Stimulated activated effector memory CD8-positive, alpha-beta T cell treated with anti-CD3 and anti-CD28 coated beads, Interleukin-12 subunit alpha, Interleukin-12 subunit beta, amount 100 ng/mL, for 72 hours (primary cell): ENCODE results near the gene TBCC.

Experiments
- ATAC-seq: fragments of 150-1000 bp; cut with Tn5 transposase; 2 replicates; pipeline ENCODE4 v1.10.0; 2021
- DNase-seq, 2 donors: peaks; one replicate each; pipeline ENCODE4 v3.0.0; 2021 to 2022; ENCODE audit warnings: low spot score in 2 of 2
- H3K27ac Mint-ChIP-seq: one replicate; pipeline ENCODE4 v1.8.0; 2022; ENCODE audit warnings: mild to moderate bottlenecking, mixed read lengths
- H3K36me3 Mint-ChIP-seq: one replicate; pipeline ENCODE4 v1.8.0; 2022; ENCODE audit warnings: mild to moderate bottlenecking, mixed read lengths
- H3K4me1 Mint-ChIP-seq: one replicate; pipeline ENCODE4 v1.8.0; 2022; ENCODE audit warnings: mixed read lengths
- H3K4me3 Mint-ChIP-seq: one replicate; pipeline ENCODE4 v1.8.0; 2022; ENCODE audit warnings: mild to moderate bottlenecking, mixed read lengths
- H3K9me3 Mint-ChIP-seq: one replicate; pipeline ENCODE4 v1.8.0; 2022; ENCODE audit warnings: mixed read lengths

Gene TBCC, protein sequence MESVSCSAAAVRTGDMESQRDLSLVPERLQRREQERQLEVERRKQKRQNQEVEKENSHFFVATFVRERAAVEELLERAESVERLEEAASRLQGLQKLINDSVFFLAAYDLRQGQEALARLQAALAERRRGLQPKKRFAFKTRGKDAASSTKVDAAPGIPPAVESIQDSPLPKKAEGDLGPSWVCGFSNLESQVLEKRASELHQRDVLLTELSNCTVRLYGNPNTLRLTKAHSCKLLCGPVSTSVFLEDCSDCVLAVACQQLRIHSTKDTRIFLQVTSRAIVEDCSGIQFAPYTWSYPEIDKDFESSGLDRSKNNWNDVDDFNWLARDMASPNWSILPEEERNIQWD

DNA sequence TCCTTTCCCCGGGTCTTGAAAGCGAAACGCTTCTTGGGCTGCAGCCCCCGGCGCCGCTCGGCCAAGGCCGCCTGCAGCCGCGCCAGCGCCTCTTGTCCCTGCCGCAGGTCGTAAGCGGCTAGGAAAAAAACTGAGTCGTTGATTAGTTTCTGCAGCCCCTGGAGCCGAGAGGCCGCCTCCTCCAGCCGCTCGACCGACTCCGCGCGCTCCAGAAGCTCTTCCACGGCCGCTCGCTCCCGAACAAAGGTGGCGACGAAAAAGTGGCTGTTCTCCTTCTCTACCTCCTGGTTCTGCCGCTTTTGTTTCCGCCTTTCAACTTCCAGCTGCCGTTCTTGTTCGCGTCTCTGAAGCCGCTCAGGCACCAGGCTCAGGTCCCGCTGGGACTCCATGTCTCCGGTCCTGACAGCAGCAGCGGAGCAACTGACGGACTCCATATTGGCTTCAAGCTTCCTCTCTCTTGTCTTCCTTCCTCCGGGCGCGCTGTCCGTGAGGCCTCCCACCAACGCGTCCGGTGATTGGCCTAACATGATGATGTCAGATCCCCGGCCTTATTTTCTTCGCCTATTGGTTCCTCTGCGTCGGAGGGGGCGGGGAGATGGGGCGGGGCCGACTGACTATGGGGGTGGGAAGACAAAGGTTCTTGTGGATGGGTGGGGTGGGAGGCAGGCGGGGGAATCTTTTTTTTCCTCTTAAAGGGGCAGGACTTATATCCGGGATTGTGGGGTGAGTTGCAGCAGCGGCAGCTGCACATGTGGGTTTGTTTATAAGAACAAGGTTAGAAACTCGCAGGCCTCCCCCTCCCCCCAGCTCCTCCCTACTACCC, at the start of gene TBCC:
TBCC (minus strand) TSS at position 464 of the 823 bp plus-strand sequence; CDS start at position 434, 30 bp downstream.
- Mint-ChIP-seq H3K27ac (peak within 1 kb of the TSS; percentile 97), H3K36me3 (peaks cover 24% of the 10 kb centered on the region), H3K4me1 (peaks cover 26% of the 10 kb centered on the region), H3K9me3 (no peaks in the 10 kb centered on the region), H3K4me3 (peak within 1 kb of the TSS; percentile 91)
- DNase-seq (peak; percentile 72 to 91), ATAC-seq (peak; percentile 86)

DNA sequence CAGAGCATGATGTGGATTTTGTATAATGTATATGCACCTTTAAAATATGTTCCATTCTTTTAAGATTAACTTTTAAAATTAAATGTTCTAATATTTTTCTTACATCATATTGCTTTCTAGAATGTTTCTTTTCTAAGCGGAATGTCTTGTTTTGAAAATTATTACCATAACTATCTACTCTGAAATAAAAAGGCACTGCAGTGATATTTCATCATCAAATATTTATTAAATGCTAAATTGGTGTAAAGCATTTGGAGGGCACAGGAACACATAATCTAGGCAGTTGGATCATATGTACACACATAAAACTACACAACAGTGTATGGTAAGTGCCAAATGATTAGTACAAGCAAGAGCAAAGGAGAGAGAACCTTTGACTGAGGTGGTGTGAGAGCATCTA, 49.7 kb upstream of the TBCC start:
- Mint-ChIP-seq H3K4me1 (peaks cover 14% of the 10 kb centered on the region), H3K4me3 (no peak overlapping the region), H3K36me3 (peaks cover 15% of the 10 kb centered on the region), H3K27ac (peak overlapping the region; percentile 4), H3K9me3 (no peaks in the 10 kb centered on the region)
- ATAC-seq: no peak
- DNase-seq: no peak

DNA sequence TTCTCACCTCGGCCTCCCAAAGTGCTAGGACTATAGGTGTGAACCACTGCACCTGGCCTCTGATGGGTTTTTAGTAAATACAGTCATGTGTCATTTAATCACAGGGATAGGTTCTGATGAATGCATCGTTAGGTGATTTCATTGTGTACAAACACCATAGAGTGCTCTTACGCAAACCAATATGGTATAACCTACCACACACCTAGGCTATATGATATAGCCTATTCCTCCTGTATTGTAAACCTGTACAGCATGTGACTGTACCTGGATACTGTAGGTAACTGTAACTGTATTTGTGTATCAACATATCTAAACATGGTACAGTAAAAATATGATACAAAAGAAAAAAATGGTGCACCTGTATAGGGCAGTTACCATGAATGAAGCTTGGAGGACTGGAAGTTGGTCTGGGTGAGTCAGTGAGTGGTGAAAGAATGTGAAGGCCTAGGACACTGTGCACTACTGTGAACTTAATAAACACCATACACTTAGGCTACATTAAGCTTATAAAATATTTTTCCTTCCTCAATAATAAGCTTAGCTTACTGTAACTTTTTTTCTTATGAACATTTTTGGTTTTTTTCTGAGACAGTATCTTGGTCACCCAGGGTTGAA, 45.9 kb upstream of the TBCC start:
- peaks cover 24% of the 10 kb centered on the region for H3K36me3 Mint-ChIP-seq
- no peak overlapping the region for H3K27ac Mint-ChIP-seq
- DNase-seq (no peak), ATAC-seq (peak; percentile 61)
- H3K9me3 Mint-ChIP-seq: no peaks in the 10 kb centered on the region
- no peak overlapping the region for H3K4me3 Mint-ChIP-seq
- peaks cover 36% of the 10 kb centered on the region for H3K4me1 Mint-ChIP-seq

DNA sequence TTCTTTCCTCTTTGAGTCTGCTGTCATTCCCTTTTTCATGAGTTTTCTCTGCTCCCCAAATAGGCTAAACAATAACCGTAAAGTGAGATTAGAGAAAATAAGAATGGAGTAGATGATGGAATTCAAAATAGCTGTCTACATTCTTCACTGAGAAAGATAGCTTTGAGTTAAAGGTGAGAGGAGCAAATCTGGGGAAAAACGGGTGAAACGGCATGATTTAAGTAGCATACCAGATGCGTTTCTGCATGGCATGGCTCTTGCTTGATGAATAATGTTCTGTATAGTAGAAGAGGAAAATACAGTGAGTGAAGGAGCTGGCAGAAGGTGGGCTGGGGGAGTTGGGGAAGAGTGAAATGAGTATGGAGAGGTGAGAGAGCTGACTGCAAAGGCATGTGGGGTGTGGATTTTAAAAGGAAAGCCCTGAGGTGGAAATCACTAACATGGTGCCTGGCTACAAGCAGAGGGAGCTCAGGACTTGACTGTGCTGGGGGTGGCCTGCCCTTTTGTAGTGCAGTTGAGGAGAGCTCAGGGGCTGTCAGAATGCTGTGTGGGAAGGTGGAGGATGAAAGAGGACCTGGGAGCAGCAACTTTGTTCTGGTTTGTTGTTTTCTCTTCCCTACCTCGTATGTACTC, 44.8 kb upstream of the TBCC start:
- peak overlapping the region; percentile 1 for H3K4me3 Mint-ChIP-seq
- peaks cover 26% of the 10 kb centered on the region for H3K4me1 Mint-ChIP-seq
- DNase-seq (no peak), ATAC-seq (peak; percentile 54)
- H3K27ac Mint-ChIP-seq: peak overlapping the region; percentile 73
- peaks cover 24% of the 10 kb centered on the region for H3K36me3 Mint-ChIP-seq
- no peaks in the 10 kb centered on the region for H3K9me3 Mint-ChIP-seq

DNA sequence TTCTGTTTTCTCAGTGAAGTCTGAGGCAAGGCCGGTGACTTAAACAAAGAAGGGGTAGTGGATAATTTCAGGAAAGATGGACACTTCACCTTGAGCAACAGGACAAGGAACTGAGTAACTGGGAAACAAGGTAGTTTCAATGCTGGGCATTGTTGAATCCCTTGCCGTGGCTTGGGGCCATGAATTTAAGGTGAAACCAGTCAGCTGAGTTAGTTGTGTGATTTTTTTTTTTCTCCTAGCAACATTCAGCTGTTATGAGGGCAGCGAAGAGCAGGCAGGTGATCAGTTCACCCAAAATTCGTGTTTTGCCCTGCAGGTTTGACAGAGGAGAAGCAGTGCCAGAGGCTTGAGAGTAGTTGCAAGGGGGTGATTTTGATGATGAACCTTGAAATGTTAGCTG, 42.8 kb upstream of the TBCC start:
- H3K4me1 Mint-ChIP-seq: peaks cover 26% of the 10 kb centered on the region
- ATAC-seq: no peak
- peak overlapping the region; percentile 20 for H3K4me3 Mint-ChIP-seq
- H3K36me3 Mint-ChIP-seq: peaks cover 31% of the 10 kb centered on the region
- DNase-seq: no peak
- H3K9me3 Mint-ChIP-seq: no peaks in the 10 kb centered on the region
- H3K27ac Mint-ChIP-seq: peak overlapping the region; percentile 38

DNA sequence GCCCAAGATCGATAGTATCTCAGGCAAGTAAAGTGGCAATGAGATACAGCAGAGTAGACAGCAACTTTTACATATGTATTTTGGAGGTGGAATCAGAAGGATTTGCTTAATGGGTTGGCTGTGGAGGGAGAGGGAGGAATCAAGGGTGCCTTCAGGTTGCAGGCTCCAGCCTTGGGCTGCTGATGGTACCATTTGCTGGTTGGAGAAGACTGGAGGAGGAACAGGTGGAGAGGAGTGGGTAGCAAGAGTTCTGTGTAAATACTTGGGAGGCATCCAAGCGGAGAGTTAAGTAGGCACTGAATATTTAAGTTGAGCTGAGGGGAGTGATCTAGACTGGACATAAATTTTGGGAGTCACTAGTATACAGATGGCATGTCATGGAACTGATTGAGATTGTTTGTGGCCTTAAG, 41.2 kb upstream of the TBCC start:
- H3K4me3 Mint-ChIP-seq: no peak overlapping the region
- ATAC-seq (no peak), DNase-seq (no peak)
- H3K9me3 Mint-ChIP-seq: no peaks in the 10 kb centered on the region
- H3K36me3 Mint-ChIP-seq: peaks cover 42% of the 10 kb centered on the region
- H3K27ac Mint-ChIP-seq: no peak overlapping the region
- peaks cover 26% of the 10 kb centered on the region for H3K4me1 Mint-ChIP-seq

DNA sequence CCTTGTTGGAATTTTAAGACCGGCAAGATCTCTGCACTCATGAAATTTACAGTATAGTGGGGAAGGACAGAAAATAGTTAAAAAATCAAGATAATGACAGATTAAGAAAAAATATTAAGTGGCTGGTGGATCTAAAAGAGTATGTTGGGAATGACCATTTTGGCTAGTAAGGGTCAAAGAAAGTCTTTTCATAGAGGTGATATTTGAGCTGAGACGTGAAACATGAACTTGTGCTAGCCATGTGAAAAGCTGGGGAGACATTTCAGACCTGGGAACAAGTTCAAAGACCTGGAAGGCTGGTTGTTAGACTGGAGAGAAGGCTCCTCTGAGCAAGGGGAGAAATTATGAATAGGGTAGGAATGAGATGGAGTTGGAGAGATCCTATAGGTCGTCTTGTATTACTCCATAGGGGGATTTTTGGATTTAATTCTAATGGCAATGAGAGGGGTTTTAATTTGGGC, 40.7 kb upstream of the TBCC start:
- H3K27ac Mint-ChIP-seq: no peak overlapping the region
- no peak for ATAC-seq
- no peak for DNase-seq
- H3K36me3 Mint-ChIP-seq: peaks cover 47% of the 10 kb centered on the region
- peaks cover 26% of the 10 kb centered on the region for H3K4me1 Mint-ChIP-seq
- H3K9me3 Mint-ChIP-seq: no peaks in the 10 kb centered on the region
- no peak overlapping the region for H3K4me3 Mint-ChIP-seq

DNA sequence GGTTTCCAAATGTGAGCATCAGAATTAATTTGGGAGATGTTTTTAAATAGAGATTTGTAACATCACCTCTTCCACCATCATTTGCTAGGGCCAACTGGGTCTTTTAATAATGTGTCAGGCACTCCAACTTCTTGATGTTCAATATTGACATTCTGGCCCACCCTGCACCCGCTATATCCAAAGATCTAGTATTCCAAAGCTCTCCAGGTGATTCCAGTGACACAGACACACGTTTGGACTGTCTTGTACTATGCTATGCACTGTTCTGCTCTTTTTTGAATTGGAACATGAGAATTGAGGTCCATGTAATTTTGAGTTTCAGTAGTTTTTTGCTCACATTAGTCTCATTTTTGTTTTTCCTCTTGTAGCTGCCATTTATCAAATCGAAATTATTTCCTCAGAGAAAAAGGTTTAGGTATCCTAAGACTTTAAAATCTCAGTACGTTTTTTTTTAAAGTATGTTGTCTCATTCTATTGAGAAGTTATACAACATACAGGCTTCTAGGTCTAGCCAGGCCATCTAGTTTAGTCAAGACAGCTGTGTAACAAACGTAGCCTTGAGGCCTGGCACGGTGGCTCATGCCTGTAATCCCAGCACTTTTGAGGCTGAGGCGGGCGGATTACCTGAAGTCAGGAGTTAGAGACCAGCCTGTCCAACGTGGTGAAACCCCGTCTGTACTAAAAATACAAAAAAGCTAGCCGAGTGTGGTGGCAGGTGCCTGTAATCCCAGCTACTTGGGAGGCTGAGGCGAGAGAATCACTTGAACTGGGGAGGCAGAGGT, 39.0 kb upstream of the TBCC start:
- Mint-ChIP-seq H3K9me3 (no peaks in the 10 kb centered on the region), H3K4me1 (peaks cover 22% of the 10 kb centered on the region), H3K27ac (no peak overlapping the region), H3K36me3 (peaks cover 48% of the 10 kb centered on the region), H3K4me3 (no peak overlapping the region)
- no peak for ATAC-seq
- DNase-seq: no peak

DNA sequence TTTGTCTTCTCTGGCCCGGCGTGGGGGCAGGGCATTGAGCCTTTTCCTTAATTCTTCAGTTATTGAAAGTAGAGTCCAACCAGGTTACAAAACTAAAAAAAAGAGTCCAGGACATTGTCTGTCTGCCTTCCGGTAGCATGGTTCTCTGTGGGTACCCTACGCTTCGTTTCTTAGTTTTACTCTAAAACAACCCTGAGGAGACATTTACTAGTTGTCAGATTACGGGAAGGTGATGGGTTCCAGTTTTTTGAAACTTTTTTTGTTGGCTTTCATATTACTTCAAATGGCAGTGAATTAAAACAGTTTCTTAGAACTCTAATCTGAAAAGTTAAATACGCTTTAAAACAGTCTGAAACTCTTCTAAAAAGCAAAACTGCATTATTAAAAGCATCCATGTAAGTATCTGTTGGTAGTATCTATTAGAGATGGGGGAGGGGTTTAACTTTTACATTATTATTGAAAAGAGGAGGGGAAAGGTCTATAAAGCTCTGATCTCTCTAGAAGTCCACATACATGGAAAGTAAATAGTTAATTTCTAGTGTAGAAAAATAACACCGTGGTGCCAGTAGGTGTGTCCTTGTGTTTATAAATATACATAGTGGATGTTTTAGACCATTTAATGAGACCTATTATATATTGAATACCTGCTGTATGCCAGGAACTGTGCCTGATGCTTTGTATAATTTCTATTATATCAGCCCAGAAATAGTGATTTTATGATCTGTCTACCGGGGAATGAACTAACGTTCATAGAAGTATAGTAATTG, 38.2 kb upstream of the TBCC start:
- ATAC-seq (peak; percentile 3), DNase-seq (no peak)
- no peak overlapping the region for H3K4me3 Mint-ChIP-seq
- H3K27ac Mint-ChIP-seq: no peak overlapping the region
- peaks cover 44% of the 10 kb centered on the region for H3K36me3 Mint-ChIP-seq
- H3K9me3 Mint-ChIP-seq: no peaks in the 10 kb centered on the region
- H3K4me1 Mint-ChIP-seq: peaks cover 17% of the 10 kb centered on the region

DNA sequence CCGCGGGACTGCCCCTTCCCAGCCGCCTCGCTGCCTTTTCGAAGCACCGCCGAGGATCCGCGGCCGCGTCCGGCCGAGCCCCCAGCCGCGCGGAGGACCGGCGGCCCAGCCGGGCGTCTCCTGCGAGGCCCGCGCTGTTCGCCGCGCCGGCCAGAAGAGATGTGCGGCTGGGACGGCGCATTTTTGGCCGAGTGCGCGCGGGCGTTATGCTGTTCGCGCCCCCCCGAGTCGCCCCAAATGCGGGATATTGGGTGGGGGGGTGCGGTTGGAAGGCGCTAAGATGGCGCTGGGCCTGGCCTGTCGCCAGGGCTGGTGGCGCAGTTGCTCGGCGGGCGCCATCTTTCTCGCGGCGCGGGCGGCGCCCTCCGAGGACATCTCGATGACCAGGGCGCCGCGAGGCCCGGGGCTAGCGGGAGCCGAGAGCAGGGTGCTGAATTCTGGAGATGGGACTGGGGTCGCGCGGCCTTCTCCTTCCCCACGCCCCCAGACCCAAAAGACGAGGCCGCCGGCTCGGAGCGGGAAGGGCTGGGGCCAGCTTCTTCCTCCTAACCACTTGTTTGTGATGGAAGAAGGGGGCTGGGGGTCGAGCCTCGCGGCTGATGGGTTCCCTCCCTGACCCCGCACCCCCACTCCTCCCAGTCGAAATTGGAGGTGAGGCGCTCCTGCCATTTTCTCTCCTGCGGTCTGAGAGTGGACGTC, 37.4 kb upstream of the TBCC start:
- no peak overlapping the region for H3K27ac Mint-ChIP-seq
- no peak overlapping the region for H3K4me3 Mint-ChIP-seq
- peak; percentile 74 to 88 for DNase-seq

DNA sequence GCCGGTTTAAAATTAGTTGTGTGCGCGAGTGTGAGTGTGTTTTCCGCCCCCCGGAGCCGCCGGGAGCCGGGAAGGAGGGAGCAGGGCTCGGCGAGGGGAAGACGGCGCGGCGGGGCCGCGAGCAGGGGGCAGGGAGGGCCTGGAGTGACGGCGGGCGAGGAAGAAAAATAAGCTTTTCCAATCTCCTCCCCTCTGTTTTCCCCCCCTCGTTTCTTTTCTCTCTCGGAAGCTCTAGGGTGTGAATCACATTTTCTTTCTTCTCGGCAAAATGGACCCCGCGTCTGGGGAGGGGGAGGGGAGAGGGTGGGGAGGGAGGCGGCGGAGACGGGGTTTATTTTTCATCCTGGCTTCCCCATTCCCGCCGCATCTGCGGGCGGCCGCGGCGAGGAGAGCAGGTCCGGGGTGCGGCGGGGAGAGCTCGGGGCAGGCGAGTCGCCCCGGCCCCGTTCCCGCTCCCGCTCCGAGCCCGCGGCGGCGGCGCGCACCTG, 36.8 kb upstream of the TBCC start:
- Mint-ChIP-seq H3K4me3 (no peak overlapping the region), H3K27ac (no peak overlapping the region), H3K4me1 (peaks cover 7% of the 10 kb centered on the region), H3K36me3 (peaks cover 43% of the 10 kb centered on the region), H3K9me3 (no peaks in the 10 kb centered on the region)
- ATAC-seq (peak; percentile 67), DNase-seq (peak; percentile 56 to 85)

More for the DNA sequence above, 37.4 kb upstream of the TBCC start:
- peak; percentile 74 for ATAC-seq
- peaks cover 43% of the 10 kb centered on the region for H3K36me3 Mint-ChIP-seq
- peaks cover 10% of the 10 kb centered on the region for H3K4me1 Mint-ChIP-seq
- no peaks in the 10 kb centered on the region for H3K9me3 Mint-ChIP-seq

DNA sequence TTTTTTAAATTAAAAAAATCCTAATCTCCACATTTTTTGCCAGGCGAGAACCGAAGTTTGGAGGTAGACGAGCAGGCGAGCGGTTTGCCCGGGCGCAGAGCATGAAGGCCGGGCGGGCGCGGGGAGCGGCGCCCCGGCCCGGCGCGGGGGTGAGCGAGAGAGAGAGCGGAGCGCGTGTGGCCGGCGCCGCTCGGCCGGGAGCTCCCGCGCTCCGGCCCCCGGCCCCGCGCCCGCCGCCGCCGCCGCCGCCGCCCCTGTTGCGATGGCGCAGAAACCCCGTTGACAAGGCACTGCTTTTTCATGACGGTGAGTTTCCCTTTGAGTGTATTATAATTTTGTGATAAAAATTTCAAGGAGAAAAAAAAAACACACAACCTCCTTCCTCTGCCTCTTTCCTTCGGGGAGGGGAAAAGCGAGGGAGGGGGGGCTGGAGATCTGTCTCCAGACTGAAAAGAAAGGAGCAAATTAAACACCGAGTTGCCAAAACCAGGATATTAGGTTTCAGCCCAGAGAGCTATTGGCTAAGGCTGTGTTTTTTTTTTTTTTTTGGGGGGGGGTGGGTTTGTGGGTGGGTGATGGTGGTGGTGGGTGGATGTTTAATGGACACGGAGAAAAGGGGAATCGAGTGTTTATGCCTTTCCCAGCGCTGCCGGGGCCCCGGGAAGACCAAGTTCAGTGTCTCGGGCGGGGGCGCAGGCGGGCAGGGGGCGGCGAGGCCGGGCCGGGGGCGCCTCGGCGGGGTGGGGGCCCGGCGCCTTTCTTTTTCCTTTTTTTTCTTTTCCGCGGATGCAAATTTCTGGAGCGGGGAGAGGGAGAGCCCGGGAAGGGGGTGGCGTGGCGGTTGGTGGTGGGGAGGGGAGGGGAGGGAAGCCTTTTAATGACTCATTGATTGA, 36.1 kb upstream of the TBCC start, which contains the start of gene BICRAL:
BICRAL (plus strand) TSS at position 257 of the 893 bp plus-strand sequence. CDS start 39,971 bp downstream, outside the sequence.
- Mint-ChIP-seq H3K27ac (no peak within 1 kb of the TSS), H3K4me1 (peaks cover 14% of the 10 kb centered on the region), H3K9me3 (no peaks in the 10 kb centered on the region), H3K4me3 (no peak within 1 kb of the TSS), H3K36me3 (peaks cover 43% of the 10 kb centered on the region)
- DNase-seq (peak; percentile 73 to 85), ATAC-seq (peak; percentile 52)

DNA sequence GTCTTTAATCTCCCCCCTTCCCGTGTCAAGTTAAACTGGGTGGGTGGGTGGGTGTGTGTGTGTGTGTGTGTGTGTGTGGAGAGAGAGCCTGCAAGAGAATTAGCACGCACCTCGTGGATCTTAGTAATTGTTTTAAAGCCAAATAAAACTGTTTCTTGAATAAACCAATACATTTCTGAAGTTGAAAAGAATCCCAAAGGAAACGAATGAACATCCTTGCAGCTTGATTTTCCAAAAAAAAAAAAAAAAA, 35.6 kb upstream of the TBCC start:
- no peak for ATAC-seq
- Mint-ChIP-seq H3K9me3 (no peaks in the 10 kb centered on the region), H3K4me3 (no peak overlapping the region)

More for the DNA sequence above, 35.6 kb upstream of the TBCC start:
- DNase-seq: no peak
- H3K36me3 Mint-ChIP-seq: peaks cover 43% of the 10 kb centered on the region
- peaks cover 19% of the 10 kb centered on the region for H3K4me1 Mint-ChIP-seq
- no peak overlapping the region for H3K27ac Mint-ChIP-seq
